A673 (cell line): ENCODE data around the gene TPM2. TPM values are rescaled to one million over a fixed set of nuclear protein-coding genes. Genes with fewer than 3 reads are reported as not detected.

ENCODE experiments used
- BruUV-seq: library from RNA; stranded (reverse); fragments of 400-500 nt; replicated peaks from 2 replicates; lab custom pipeline; 2021; lab: Mats Ljungman, UMichigan
- CTCF ChIA-PET: fragments of 300-600 bp; sonication (Branson Sonifier 250); formaldehyde crosslinking; loops from one replicate; lab custom pipeline; 2022; ENCODE audit warnings: antibody characterized with exemption; lab: Charles Lee
- POLR2A ChIA-PET: fragments of 300-600 bp; sonication (Branson Sonifier 250); formaldehyde crosslinking; loops from one replicate; lab custom pipeline; 2022; ENCODE audit warnings: antibody characterized with exemption; ENCODE audit not compliant: low non-redundant PET; lab: Charles Lee
- DNase-seq: peaks from one replicate; pipeline ENCODE4 v3.0.0-alpha.2; 2015; ENCODE audit warnings: low spot score
- H3K27ac ChIP-seq: fragments of 200-600 bp; sonication (generic); 2 replicates; pipeline ENCODE4 v1.5.1; 2016; ENCODE audit warnings: mixed run types, low read depth, mild to moderate bottlenecking, mixed read lengths, antibody characterized with exemption, low read length; ENCODE audit not compliant: poor library complexity, severe bottlenecking
- H3K27me3 ChIP-seq: fragments of 200-600 bp; sonication (generic); replicated peaks from 2 replicates; pipeline ENCODE4 v1.6.1; 2017; ENCODE audit warnings: mixed run types, low read depth, mild to moderate bottlenecking, mixed read lengths, antibody characterized with exemption, low read length; ENCODE audit not compliant: insufficient read depth, poor library complexity
- H3K36me3 ChIP-seq: fragments of 200-600 bp; sonication (generic); 2 replicates; pipeline ENCODE4 v1.6.1; 2016; ENCODE audit warnings: mixed run types, mild to moderate bottlenecking, mixed read lengths, antibody characterized with exemption, low read length; ENCODE audit not compliant: insufficient read depth, poor library complexity, severe bottlenecking
- H3K4me1 ChIP-seq: fragments of 200-600 bp; sonication (generic); 2 replicates; pipeline ENCODE4 v1.6.1; 2017; ENCODE audit warnings: mixed run types, mild to moderate bottlenecking, mixed read lengths, antibody characterized with exemption, low read length; ENCODE audit not compliant: insufficient read depth, poor library complexity, severe bottlenecking
- H3K4me3 ChIP-seq: fragments of 200-600 bp; sonication (generic); 2 replicates; pipeline ENCODE4 v1.5.1; 2016; ENCODE audit warnings: low read depth, mixed run types, mild to moderate bottlenecking, mixed read lengths, low read length; ENCODE audit not compliant: poor library complexity, severe bottlenecking
- H3K9me3 ChIP-seq: fragments of 200-600 bp; sonication (generic); 2 replicates; pipeline ENCODE4 v1.6.1; 2016; ENCODE audit warnings: mixed run types, low read depth, mild to moderate bottlenecking, mixed read lengths, antibody characterized with exemption, low read length; ENCODE audit not compliant: poor library complexity, severe bottlenecking
- CTCF ChIP-seq: fragments of 300-800, 200-600 bp; sonication (generic); conservative IDR thresholded peaks from 2 replicates; pipeline ENCODE4 v1.5.1; 2017; ENCODE audit warnings: low read depth, mild to moderate bottlenecking, antibody characterized with exemption, low read length, moderate library complexity, mixed read lengths
- EZH2 ChIP-seq: fragments of 200-600 bp; sonication (generic); IDR thresholded peaks from 2 replicates; pipeline ENCODE4 v1.6.1; 2017; ENCODE audit warnings: borderline replicate concordance, low read depth, mild to moderate bottlenecking, mixed read lengths, antibody characterized with exemption, low read length; ENCODE audit not compliant: poor library complexity, severe bottlenecking
- intact Hi-C: fragments of 100-400 bp; cut with micrococcal nuclease; formaldehyde crosslinking; loops from one replicate; pipeline ENCODE4 v1.10.0; 2022; ENCODE audit not compliant: unreplicated experiment
- total RNA-seq: library from RNA; stranded (reverse); gene quantifications from 2 replicates; pipeline ENCODE4 v1.2.3, GENCODE V29; 2021

The TPM2 gene
- total RNA-seq, 1 experiment from 2014 or later = 44.3 TPM

DNA sequence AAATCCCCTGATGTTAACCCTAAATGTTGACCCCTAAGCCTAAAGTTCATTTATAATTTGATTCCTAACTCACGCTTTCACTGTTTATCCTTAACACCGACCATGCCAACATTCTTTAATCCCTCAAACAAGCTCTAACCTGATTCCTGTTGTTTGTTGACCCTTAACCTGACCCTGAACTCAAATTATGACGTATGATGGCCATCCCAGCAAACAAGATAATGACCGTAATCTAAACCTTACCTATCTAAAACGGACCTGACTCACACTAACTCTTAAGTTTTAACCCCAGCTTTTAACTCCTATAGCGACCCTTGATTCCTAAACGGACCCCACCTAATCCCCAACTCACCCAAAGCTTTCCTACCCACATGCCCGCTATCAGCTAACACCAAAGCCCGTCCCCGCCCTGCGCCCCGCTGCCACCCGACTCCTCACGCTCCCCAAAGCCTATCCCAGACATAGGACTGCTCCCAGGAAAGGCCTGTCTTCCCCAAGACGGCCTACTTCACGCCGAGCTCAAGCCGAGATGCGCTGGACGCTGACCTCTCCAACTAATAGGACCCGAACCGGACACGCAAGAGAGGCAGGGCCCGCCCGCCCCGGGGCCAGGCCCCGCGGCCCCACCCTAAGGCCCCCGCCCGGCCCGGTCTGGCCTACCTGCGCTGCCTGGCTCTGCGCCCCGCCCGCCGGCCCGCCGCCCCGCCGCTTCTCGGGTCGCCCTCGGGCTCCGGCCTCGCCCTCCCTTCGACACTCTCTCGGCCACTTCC is 41.9 kb upstream of the TPM2 start:
- Histone ChIP-seq H3K27ac (peak overlapping the region; percentile 87), H3K4me1 (peaks cover 21% of the 10 kb centered on the region), H3K36me3 (peaks cover 19% of the 10 kb centered on the region), H3K27me3 (no peaks in the 10 kb centered on the region), H3K4me3 (peak overlapping the region; percentile 90), H3K9me3 (no peaks in the 10 kb centered on the region)
- CTCF ChIA-PET = interaction anchor here (0.5 to 1.0 kb wide), 2 partner anchors 35 to 41 kb away, joined by 5 to 7 read pairs; no protein-coding TSS in a partner anchor
- intact Hi-C loops = loop anchor here (5.0 to 10.0 kb wide), 2 partner anchors 74 to 83 kb away; partner anchors contain the start of genes CCDC107, HINT2, RMRP and SPAG8
- peak; percentile 52 for DNase-seq
- POLR2A ChIA-PET = interaction anchor here (0.7 to 1.1 kb wide), 3 partner anchors 17 to 286 kb away, joined by 3 to 6 read pairs (median 5); partner anchors contain the start of genes GBA2 and RGP1
- BruUV-seq = TSS peak; percentile 55
- no peak for TF ChIP-seq CTCF
- TF ChIP-seq EZH2 = no peak

GRCh38 chr9:35730486-35730854 is 40.7 kb upstream of the TPM2 start:
- Histone ChIP-seq H3K4me3 (peak overlapping the region; percentile 90), H3K36me3 (peaks cover 8% of the 10 kb centered on the region), H3K9me3 (no peaks in the 10 kb centered on the region), H3K4me1 (peaks cover 21% of the 10 kb centered on the region), H3K27ac (no peak overlapping the region), H3K27me3 (no peaks in the 10 kb centered on the region)
- BruUV-seq = no TSS peak
- intact Hi-C loops = loop anchor here (5.0 to 10.0 kb wide), 2 partner anchors 73 to 84 kb away; partner anchors contain the start of genes CCDC107, HINT2, RMRP and SPAG8
- no peak for DNase-seq
- POLR2A ChIA-PET = no interaction called here
- CTCF ChIA-PET = interaction anchor here (1.0 kb wide), 1 partner anchor 42 kb away, joined by 4 read pairs; no protein-coding TSS in a partner anchor
- TF ChIP-seq CTCF (no peak), EZH2 (no peak)

DNA sequence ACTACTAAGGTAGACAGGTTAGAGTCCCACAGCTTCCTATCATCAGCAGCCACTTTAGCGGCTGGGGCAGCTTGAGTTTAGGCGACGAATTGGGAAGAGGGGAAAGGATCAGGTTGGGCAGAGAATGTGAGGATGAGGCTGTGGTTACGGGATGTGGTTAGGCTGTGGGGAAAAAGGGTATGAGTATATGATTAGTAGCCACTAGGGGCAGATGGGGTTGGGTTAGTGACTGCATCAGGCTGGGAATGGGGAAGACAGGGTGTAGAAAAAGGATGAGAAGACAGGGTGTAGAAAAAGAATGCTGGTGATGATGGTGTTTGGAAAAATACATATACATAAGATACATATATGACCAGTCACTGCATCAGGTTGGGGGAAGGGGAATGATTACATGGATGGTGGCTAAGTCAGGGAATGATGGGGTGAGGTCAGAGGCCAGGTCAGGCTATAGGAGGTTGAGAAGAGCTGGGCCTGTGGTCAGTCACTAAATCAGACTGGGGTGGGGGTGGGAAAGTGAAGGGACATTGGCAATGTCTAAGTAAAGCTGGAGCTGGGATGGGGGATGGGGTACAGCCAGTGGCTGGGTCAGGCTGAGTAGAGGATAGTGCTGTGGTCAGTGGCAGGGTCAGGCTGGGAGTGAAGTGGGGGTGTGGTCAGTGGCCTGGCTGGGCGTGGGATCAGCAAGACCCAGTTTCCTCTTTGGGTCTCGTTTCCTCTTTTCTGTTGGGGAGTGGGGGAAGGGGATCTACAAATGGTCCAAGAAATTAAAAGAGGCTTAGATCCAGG is 40.2 kb upstream of the TPM2 start:
- TF ChIP-seq CTCF = peak; percentile 68
- no peak for TF ChIP-seq EZH2
- H3K27me3 ChIP-seq = no peaks in the 10 kb centered on the region
- no peak overlapping the region for H3K27ac ChIP-seq
- CTCF ChIA-PET = interaction anchor here (1.0 kb wide), 1 partner anchor 41 kb away, joined by 4 read pairs; no protein-coding TSS in a partner anchor
- H3K36me3 ChIP-seq = peaks cover 3% of the 10 kb centered on the region
- no peak overlapping the region for H3K4me3 ChIP-seq
- DNase-seq = peak; percentile 61
- no peaks in the 10 kb centered on the region for H3K9me3 ChIP-seq
- POLR2A ChIA-PET = no interaction called here
- no TSS peak for BruUV-seq
- intact Hi-C loops = loop anchor here (5.0 to 10.0 kb wide), 2 partner anchors 73 to 85 kb away; partner anchors contain the start of genes CCDC107, HINT2, RMRP and SPAG8
- peaks cover 21% of the 10 kb centered on the region for H3K4me1 ChIP-seq
